OCI-LY3 (cell line): Measurements from ENCODE around the gene REN.
A peak's percentile ranks its signal among the peaks of the same experiment; 100 is the strongest.

Experiments
- H2AFZ ChIP-seq: fragments of 200-600, 300-600 bp; shearing (Covaris generic); 2 replicates; pipeline ENCODE4 v1.6.0; 2014; ENCODE audit warnings: antibody characterized with exemption, low read depth, low read length
- H3K27ac ChIP-seq: fragments of 200-600, 300-600 bp; sonication (generic); 2 replicates; pipeline ENCODE4 v1.5.1; 2014; ENCODE audit warnings: mild to moderate bottlenecking, low read length, moderate library complexity, mixed read lengths
- H3K27me3 ChIP-seq: fragments of 200-600, 300-600 bp; sonication (generic); 2 replicates; pipeline ENCODE4 v1.6.1; 2014; ENCODE audit warnings: low read depth, low read length, mixed read lengths
- H3K36me3 ChIP-seq: fragments of 200-600, 300-600 bp; sonication (generic); replicated peaks from 2 replicates; pipeline ENCODE3; 2014; ENCODE audit warnings: low read depth, low read length, mixed read lengths
- H3K4me1 ChIP-seq: fragments of 300-600, 200-600 bp; sonication (generic); 2 replicates; pipeline ENCODE4 v1.6.1; 2014; ENCODE audit warnings: low read length, mixed read lengths
- H3K4me2 ChIP-seq: fragments of 200-600, 300-600 bp; sonication (generic); 2 replicates; pipeline ENCODE4 v1.6.1; 2014; ENCODE audit warnings: low read length, mixed read lengths
- H3K4me3 ChIP-seq: fragments of 300-600, 200-600 bp; sonication (generic); 2 replicates; pipeline ENCODE4 v1.5.1; 2014; ENCODE audit warnings: antibody characterized with exemption, mild to moderate bottlenecking, low read length, moderate library complexity
- H3K79me2 ChIP-seq: fragments of 300-600, 200-600 bp; shearing (Covaris generic); 2 replicates; pipeline ENCODE4 v1.6.1; 2014; ENCODE audit warnings: mild to moderate bottlenecking, low read length, mixed read lengths
- H3K9ac ChIP-seq: fragments of 300-600, 200-600 bp; shearing (Covaris generic); 2 replicates; pipeline ENCODE4 v1.6.0; 2014; ENCODE audit warnings: mild to moderate bottlenecking, low read length, moderate library complexity
- H3K9me3 ChIP-seq: fragments of 200-600, 300-600 bp; shearing (Covaris generic); 2 replicates; pipeline ENCODE4 v1.6.1; 2014; ENCODE audit warnings: low read length, mixed read lengths; ENCODE audit not compliant: insufficient read depth
- H4K20me1 ChIP-seq: fragments of 200-600, 300-600 bp; sonication (generic); 2 replicates; pipeline ENCODE4 v1.6.1; 2016; ENCODE audit warnings: low read length, mixed read lengths; ENCODE audit not compliant: insufficient read depth
- EZH2phosphoT487 ChIP-seq: fragments of 200-600 bp; shearing (Covaris generic); IDR thresholded peaks from 2 replicates; pipeline ENCODE4 v1.6.1; 2018; ENCODE audit warnings: antibody characterized with exemption, mixed run types, low read depth
- TF ChIP-seq, protein P1 (sequence below): fragments of 200-600, 300-600 bp; sonication (generic); IDR thresholded peaks from 2 replicates; pipeline ENCODE4 v1.5.1; 2014; ENCODE audit warnings: antibody characterized with exemption, low read length, low read depth

REN gene

DNA sequence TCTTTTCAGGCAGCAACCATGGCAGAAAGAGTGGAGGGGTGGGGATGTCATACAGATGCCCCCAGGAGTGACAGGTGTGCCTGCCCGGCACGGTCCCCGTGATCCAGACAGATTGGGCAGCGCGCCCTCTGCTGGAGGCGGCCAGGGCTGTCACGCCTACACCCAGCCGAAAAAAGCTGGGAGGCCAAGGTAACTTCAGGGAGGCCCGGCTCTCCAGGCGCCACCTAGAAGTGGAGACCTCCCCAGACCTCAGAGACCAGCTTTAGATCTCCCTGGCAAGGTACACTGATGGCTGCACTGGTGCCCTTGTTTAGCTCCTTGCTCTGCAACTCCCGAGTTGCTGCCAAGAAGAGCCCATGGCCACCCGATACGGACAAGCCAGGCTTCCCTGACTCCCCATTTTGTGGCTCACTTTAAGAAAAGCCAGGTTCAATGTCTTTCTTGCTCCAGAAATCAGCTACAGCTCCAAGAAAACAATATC is 41.0 kb upstream of the REN start:
- TF ChIP-seq EZH2phosphoT487: no peak
- TF ChIP-seq, protein P1, sequence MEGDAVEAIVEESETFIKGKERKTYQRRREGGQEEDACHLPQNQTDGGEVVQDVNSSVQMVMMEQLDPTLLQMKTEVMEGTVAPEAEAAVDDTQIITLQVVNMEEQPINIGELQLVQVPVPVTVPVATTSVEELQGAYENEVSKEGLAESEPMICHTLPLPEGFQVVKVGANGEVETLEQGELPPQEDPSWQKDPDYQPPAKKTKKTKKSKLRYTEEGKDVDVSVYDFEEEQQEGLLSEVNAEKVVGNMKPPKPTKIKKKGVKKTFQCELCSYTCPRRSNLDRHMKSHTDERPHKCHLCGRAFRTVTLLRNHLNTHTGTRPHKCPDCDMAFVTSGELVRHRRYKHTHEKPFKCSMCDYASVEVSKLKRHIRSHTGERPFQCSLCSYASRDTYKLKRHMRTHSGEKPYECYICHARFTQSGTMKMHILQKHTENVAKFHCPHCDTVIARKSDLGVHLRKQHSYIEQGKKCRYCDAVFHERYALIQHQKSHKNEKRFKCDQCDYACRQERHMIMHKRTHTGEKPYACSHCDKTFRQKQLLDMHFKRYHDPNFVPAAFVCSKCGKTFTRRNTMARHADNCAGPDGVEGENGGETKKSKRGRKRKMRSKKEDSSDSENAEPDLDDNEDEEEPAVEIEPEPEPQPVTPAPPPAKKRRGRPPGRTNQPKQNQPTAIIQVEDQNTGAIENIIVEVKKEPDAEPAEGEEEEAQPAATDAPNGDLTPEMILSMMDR: peak; percentile 92
- no peaks in the 10 kb centered on the region for H3K79me2 ChIP-seq
- H3K9ac ChIP-seq: no peak overlapping the region
- peaks cover 50% of the 10 kb centered on the region for H3K27me3 ChIP-seq
- H3K4me1 ChIP-seq: no peaks in the 10 kb centered on the region
- 0 out of 2 replicates have a peak overlapping the region, but pooled peaks have one; percentile 24 for H2AFZ ChIP-seq
- H3K4me3 ChIP-seq: no peak overlapping the region
- peak overlapping the region; percentile 24; the same call in 1 of the 2 replicates for H3K4me2 ChIP-seq
- no peak overlapping the region for H3K27ac ChIP-seq
- no peaks in the 10 kb centered on the region for H3K9me3 ChIP-seq
- no peaks in the 10 kb centered on the region for H4K20me1 ChIP-seq
- no peaks in the 10 kb centered on the region for H3K36me3 ChIP-seq

DNA sequence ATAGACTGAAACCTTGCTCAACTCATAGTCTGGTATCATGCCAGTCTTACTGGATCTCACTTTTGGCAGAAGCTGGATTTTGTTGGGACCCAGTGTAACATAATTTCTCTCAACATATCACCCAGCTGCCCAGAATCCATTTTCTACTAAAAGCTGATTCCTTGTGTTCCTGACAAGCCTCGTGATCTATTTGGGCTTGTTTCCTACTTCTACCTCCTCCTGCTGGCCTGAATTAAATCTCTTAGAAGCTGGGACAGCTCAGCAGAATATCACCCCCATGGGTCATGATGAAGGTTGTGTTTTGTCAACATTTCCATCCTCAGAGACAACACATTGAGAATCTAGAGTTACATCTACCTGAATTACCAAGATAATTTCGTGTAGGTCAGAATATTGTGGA is 40.0 kb upstream of the REN start:
- Histone ChIP-seq H2AFZ (no peak overlapping the region), H3K9ac (no peak overlapping the region), H3K79me2 (no peaks in the 10 kb centered on the region), H3K4me1 (no peaks in the 10 kb centered on the region), H3K4me3 (no peak overlapping the region), H3K27me3 (peaks cover 50% of the 10 kb centered on the region), H4K20me1 (no peaks in the 10 kb centered on the region), H3K9me3 (no peaks in the 10 kb centered on the region), H3K36me3 (no peaks in the 10 kb centered on the region), H3K27ac (no peak overlapping the region), H3K4me2 (no peak overlapping the region)
- TF ChIP-seq, protein P1: no peak
- no peak for TF ChIP-seq EZH2phosphoT487

DNA sequence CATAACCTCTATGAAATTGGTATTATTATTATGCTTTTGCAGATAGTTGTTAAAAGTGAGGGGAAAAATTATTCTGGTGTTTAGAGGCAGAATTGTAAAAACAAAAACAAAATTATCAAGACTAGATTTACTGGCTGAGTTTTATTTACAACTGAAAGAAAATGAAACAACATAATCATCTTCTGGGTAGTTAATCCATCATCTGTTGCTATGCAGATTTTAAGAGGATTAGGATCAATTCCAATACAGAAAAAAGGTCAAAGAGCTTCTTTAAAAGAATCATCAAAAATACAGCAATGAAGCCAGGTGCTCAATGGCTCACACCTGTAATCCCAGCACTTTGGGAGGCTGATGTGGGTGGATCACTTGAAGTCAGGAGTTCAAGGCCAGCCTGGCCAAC is 39.3 kb upstream of the REN start:
- no peaks in the 10 kb centered on the region for H3K79me2 ChIP-seq
- H3K4me2 ChIP-seq: no peak overlapping the region
- H3K4me1 ChIP-seq: no peaks in the 10 kb centered on the region
- H3K4me3 ChIP-seq: no peak overlapping the region
- TF ChIP-seq, protein P1: no peak
- no peak for TF ChIP-seq EZH2phosphoT487
- H3K9ac ChIP-seq: no peak overlapping the region
- H4K20me1 ChIP-seq: no peaks in the 10 kb centered on the region
- no peaks in the 10 kb centered on the region for H3K9me3 ChIP-seq
- H3K27me3 ChIP-seq: peaks cover 50% of the 10 kb centered on the region
- H2AFZ ChIP-seq: no peak overlapping the region
- H3K27ac ChIP-seq: no peak overlapping the region
- no peaks in the 10 kb centered on the region for H3K36me3 ChIP-seq

DNA sequence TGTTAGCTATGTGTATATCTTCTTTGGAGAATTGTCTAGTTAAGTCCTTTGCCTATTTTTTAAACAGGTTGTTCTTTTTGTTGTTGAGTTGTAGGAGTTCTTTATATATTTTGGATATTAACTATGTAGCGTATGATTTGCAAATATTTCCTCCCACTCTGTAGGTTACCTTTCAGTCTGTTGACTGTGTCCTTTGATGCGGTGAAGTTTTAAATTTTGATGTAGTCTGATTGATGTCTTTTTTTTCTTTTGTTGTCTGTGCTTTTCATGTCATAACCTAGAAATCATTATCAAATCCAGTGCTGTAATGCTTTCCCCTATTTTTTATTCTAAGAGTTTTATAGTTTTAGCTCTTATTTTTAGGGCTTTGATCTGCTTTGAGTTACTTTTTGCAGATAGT is 38.8 kb upstream of the REN start:
- H3K27me3 ChIP-seq: peaks cover 50% of the 10 kb centered on the region
- no peaks in the 10 kb centered on the region for H3K79me2 ChIP-seq
- no peaks in the 10 kb centered on the region for H3K4me1 ChIP-seq
- no peak overlapping the region for H3K4me2 ChIP-seq
- H3K9ac ChIP-seq: no peak overlapping the region
- no peaks in the 10 kb centered on the region for H3K9me3 ChIP-seq
- H2AFZ ChIP-seq: no peak overlapping the region
- H3K27ac ChIP-seq: no peak overlapping the region
- H3K36me3 ChIP-seq: no peaks in the 10 kb centered on the region
- no peak overlapping the region for H3K4me3 ChIP-seq
- TF ChIP-seq, protein P1: no peak
- TF ChIP-seq EZH2phosphoT487: no peak
- H4K20me1 ChIP-seq: no peaks in the 10 kb centered on the region
